Adrenal gland (tissue), 5 donors: Measurements from ENCODE around the gene DHFR2.

Experiments
- POLR2A ChIP-seq, 2 donors: fragments of 450-650 bp; IDR thresholded peaks; one replicate each; pipeline ENCODE4 v1.6.1; 2017; ENCODE audit warnings: antibody characterized with exemption in 2 of 2, mild to moderate bottlenecking in 2 of 2, moderate library complexity in 1 of 2
- TF ChIP-seq, protein P1 (sequence below), 6 experiments: fragments of 450-650 bp in 4 of 6; fragments of 200-600 bp in 2 of 6; sonication (generic) in 1 of 6; IDR thresholded peaks; 1 replicate in 5 of 6; 2 replicates in 1 of 6; pipeline versions ENCODE4 v1.5.1 to v1.8.0; 2016 to 2021; ENCODE audit warnings: antibody characterized with exemption in 6 of 6, mild to moderate bottlenecking in 2 of 6, moderate library complexity in 1 of 6
- donor health status: DM: no; HTN: no; CAD: no.

DNA sequence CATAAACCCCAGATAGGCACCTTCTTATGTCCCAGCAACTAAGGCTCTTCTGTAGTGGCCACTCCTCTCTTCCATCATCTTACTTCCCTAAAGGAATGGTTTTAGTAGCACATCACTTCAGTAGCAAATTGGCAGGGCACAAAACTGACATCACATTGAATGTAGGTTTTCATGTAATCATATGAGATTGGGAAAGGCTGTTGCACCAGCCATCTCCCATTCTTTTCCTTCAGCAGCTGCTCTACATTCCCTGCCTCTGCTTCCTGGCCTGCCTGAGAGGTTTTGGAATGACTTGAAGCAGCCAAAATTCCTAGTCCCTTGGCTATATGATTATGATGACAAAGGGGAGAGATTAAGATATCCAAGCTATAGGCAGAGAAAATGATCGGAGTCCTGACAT is 36.6 kb upstream of the DHFR2 start:
- TF ChIP-seq, protein P1, sequence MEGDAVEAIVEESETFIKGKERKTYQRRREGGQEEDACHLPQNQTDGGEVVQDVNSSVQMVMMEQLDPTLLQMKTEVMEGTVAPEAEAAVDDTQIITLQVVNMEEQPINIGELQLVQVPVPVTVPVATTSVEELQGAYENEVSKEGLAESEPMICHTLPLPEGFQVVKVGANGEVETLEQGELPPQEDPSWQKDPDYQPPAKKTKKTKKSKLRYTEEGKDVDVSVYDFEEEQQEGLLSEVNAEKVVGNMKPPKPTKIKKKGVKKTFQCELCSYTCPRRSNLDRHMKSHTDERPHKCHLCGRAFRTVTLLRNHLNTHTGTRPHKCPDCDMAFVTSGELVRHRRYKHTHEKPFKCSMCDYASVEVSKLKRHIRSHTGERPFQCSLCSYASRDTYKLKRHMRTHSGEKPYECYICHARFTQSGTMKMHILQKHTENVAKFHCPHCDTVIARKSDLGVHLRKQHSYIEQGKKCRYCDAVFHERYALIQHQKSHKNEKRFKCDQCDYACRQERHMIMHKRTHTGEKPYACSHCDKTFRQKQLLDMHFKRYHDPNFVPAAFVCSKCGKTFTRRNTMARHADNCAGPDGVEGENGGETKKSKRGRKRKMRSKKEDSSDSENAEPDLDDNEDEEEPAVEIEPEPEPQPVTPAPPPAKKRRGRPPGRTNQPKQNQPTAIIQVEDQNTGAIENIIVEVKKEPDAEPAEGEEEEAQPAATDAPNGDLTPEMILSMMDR (IDR thresholded peaks at IDR 0.05) = no peak
- TF ChIP-seq POLR2A (IDR thresholded peaks at IDR 0.05) = no peak
